A549 (cell line): ENCODE data around the gene DSCAM.

Experiments
- EHMT2 ChIP-seq: fragments of 200-600 bp; sonication (generic); IDR thresholded peaks from 2 replicates; pipeline ENCODE4 v1.6.1; 2016; ENCODE audit warnings: antibody characterized with exemption, low read depth, mild to moderate bottlenecking, moderate library complexity
- JUN ChIP-seq, 2 experiments: fragments of >200 bp; sonication (Bioruptor Twin); formaldehyde crosslinking; IDR thresholded peaks; 2 replicates in 1 of 2; 3 replicates in 1 of 2; pipeline ENCODE4 v1.6.1; 2016 to 2017
- KDM5A ChIP-seq: fragments of 200-600 bp; sonication (generic); IDR thresholded peaks from 2 replicates; pipeline ENCODE4 v1.6.1; 2016; ENCODE audit warnings: antibody characterized with exemption, mild to moderate bottlenecking
- NFE2L2 ChIP-seq: fragments of 150-350 bp; conservative IDR thresholded peaks from 2 replicates; pipeline ENCODE4 v1.6.1; 2014; ENCODE audit warnings: low read length
- POLR2A ChIP-seq: IDR thresholded peaks from 2 replicates; pipeline ENCODE4 v1.6.1; 2012; ENCODE audit warnings: mild to moderate bottlenecking, low read length
- RAD21 ChIP-seq, 2 experiments: fragments of >200 bp in 1 of 2; sonication (Bioruptor Twin) in 1 of 2; formaldehyde crosslinking in 1 of 2; IDR thresholded peaks in 1 of 2; conservative IDR thresholded peaks in 1 of 2; 2 replicates in 1 of 2; 3 replicates in 1 of 2; pipeline ENCODE4 v1.6.1; 2012 to 2018; ENCODE audit warnings: inconsistent platforms in 1 of 2
- TP53 ChIP-seq: fragments of 250-450 bp; sonication (Bioruptor Pico); IDR thresholded peaks from 2 replicates; pipeline ENCODE4 v1.5.0; 2021; ENCODE audit warnings: mild to moderate bottlenecking, moderate library complexity
- TF ChIP-seq, protein P1 (sequence below): fragments of 200-600 bp; sonication (generic); IDR thresholded peaks from 2 replicates; pipeline ENCODE4 v1.6.1; 2016; ENCODE audit warnings: antibody characterized with exemption, mild to moderate bottlenecking, moderate library complexity
- TF ChIP-seq, protein P2 (sequence below): IDR thresholded peaks from 2 replicates; pipeline ENCODE4 v1.6.1; 2012
- TF ChIP-seq, protein P3 (sequence below): fragments of >200 bp; sonication (Bioruptor Twin); formaldehyde crosslinking; IDR thresholded peaks from 3 replicates; pipeline ENCODE4 v1.5.1; 2016
- TF ChIP-seq, protein P4 (sequence below): fragments of 450-650 bp; IDR thresholded peaks from 2 replicates; pipeline ENCODE4 v1.6.1; 2014; ENCODE audit warnings: antibody characterized with exemption

DNA sequence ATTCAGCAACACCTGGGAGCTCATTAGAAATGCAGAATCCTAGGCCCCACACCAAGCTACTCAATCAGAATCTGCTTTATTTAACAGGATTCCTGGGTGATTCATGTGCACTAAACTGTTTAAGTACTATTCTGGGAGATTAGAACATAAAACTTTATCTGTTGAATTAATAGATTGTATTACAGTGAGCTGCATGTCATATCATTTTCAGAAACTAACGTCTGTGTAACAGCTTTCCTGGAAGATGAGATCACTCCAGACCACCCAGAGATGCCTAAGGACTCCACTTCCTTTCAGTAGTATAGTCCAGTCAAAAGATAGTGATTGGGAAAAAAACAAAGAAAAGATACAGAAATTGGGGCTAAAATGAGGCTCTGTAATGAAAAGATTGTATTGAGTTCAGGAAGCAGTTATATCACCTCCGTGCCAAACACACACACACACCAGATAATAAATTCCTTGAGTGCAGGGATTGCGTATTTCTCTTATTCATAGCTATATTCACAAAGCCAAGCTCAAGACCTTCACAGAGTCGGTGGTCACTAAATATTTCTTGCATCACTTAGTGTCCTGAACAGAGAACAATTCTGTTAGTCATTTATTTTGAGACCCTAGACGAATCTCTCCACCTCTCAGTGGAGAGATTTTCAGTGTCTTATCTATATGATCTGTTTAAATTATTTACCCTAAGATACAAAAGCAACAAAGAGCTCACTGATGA lies 178.2 kb downstream of the DSCAM start:
- TF ChIP-seq, protein P1, sequence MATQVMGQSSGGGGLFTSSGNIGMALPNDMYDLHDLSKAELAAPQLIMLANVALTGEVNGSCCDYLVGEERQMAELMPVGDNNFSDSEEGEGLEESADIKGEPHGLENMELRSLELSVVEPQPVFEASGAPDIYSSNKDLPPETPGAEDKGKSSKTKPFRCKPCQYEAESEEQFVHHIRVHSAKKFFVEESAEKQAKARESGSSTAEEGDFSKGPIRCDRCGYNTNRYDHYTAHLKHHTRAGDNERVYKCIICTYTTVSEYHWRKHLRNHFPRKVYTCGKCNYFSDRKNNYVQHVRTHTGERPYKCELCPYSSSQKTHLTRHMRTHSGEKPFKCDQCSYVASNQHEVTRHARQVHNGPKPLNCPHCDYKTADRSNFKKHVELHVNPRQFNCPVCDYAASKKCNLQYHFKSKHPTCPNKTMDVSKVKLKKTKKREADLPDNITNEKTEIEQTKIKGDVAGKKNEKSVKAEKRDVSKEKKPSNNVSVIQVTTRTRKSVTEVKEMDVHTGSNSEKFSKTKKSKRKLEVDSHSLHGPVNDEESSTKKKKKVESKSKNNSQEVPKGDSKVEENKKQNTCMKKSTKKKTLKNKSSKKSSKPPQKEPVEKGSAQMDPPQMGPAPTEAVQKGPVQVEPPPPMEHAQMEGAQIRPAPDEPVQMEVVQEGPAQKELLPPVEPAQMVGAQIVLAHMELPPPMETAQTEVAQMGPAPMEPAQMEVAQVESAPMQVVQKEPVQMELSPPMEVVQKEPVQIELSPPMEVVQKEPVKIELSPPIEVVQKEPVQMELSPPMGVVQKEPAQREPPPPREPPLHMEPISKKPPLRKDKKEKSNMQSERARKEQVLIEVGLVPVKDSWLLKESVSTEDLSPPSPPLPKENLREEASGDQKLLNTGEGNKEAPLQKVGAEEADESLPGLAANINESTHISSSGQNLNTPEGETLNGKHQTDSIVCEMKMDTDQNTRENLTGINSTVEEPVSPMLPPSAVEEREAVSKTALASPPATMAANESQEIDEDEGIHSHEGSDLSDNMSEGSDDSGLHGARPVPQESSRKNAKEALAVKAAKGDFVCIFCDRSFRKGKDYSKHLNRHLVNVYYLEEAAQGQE = no peak
- TF ChIP-seq, protein P2, sequence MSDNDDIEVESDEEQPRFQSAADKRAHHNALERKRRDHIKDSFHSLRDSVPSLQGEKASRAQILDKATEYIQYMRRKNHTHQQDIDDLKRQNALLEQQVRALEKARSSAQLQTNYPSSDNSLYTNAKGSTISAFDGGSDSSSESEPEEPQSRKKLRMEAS = no peak
- TF ChIP-seq, protein P3, sequence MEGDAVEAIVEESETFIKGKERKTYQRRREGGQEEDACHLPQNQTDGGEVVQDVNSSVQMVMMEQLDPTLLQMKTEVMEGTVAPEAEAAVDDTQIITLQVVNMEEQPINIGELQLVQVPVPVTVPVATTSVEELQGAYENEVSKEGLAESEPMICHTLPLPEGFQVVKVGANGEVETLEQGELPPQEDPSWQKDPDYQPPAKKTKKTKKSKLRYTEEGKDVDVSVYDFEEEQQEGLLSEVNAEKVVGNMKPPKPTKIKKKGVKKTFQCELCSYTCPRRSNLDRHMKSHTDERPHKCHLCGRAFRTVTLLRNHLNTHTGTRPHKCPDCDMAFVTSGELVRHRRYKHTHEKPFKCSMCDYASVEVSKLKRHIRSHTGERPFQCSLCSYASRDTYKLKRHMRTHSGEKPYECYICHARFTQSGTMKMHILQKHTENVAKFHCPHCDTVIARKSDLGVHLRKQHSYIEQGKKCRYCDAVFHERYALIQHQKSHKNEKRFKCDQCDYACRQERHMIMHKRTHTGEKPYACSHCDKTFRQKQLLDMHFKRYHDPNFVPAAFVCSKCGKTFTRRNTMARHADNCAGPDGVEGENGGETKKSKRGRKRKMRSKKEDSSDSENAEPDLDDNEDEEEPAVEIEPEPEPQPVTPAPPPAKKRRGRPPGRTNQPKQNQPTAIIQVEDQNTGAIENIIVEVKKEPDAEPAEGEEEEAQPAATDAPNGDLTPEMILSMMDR = no peak
- no peak for TF ChIP-seq KDM5A
- TF ChIP-seq TP53 = no peak
- no peak for TF ChIP-seq EHMT2
- no peak for TF ChIP-seq POLR2A
- TF ChIP-seq, protein P4, sequence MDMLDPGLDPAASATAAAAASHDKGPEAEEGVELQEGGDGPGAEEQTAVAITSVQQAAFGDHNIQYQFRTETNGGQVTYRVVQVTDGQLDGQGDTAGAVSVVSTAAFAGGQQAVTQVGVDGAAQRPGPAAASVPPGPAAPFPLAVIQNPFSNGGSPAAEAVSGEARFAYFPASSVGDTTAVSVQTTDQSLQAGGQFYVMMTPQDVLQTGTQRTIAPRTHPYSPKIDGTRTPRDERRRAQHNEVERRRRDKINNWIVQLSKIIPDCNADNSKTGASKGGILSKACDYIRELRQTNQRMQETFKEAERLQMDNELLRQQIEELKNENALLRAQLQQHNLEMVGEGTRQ = no peak
- no peak for TF ChIP-seq NFE2L2
- TF ChIP-seq JUN (IDR thresholded peaks at IDR 0.05) = no peak
- no peak for TF ChIP-seq RAD21 (conservative IDR thresholded peaks at IDR 0.05 in 1 of 2, IDR thresholded peaks at IDR 0.05 in 1 of 2)
